Panc1 (cell line): ENCODE results near the gene LIN7C. TPM values are rescaled to one million over a fixed set of nuclear protein-coding genes. Genes with fewer than 3 reads are reported as not detected.

Experiments
- ATAC-seq: fragments of 200-7000 bp; cut with Tn5 transposase; 2 replicates; pipeline ENCODE4 v1.9.1; 2020; ENCODE audit warnings: mild to moderate bottlenecking, moderate library complexity
- BruUV-seq: library from RNA; stranded (reverse); fragments of 400-500 nt; replicated peaks from 2 replicates; lab custom pipeline; 2021; lab: Mats Ljungman, UMichigan
- CTCF ChIA-PET: fragments of 300-600 bp; sonication (Branson Sonifier 250); formaldehyde crosslinking; loops from one replicate; lab custom pipeline; 2022; ENCODE audit warnings: antibody characterized with exemption; lab: Charles Lee
- POLR2A ChIA-PET: fragments of 300-600 bp; sonication (Branson Sonifier 250); formaldehyde crosslinking; loops from one replicate; lab custom pipeline; 2022; ENCODE audit warnings: antibody characterized with exemption; lab: Charles Lee
- DNase-seq: peaks from one replicate; pipeline ENCODE4 v3.0.0-alpha.2; 2010; ENCODE audit warnings: low read depth, low spot score
- H3K27ac ChIP-seq: 2 replicates; pipeline ENCODE4 v1.5.1; 2011; ENCODE audit warnings: mild to moderate bottlenecking, low read length, inconsistent platforms
- H3K27me3 ChIP-seq: fragments of 200-500 bp; sonication (Bioruptor generic); 2 replicates; pipeline ENCODE4 v1.6.0; 2014; ENCODE audit warnings: low read length, inconsistent platforms; ENCODE audit not compliant: control insufficient read depth, insufficient read depth
- H3K36me3 ChIP-seq: fragments of 200-500 bp; sonication (Bioruptor generic); 2 replicates; pipeline ENCODE4 v1.5.1; 2014; ENCODE audit warnings: inconsistent platforms, mild to moderate bottlenecking, low read length, moderate library complexity; ENCODE audit not compliant: control insufficient read depth, insufficient read depth
- H3K4me1 ChIP-seq: 2 replicates; pipeline ENCODE4 v1.5.1; 2011; ENCODE audit warnings: inconsistent platforms, mild to moderate bottlenecking, low read length, moderate library complexity; ENCODE audit not compliant: control insufficient read depth, insufficient read depth
- H3K4me3 ChIP-seq, 2 experiments: 2 replicates each; pipeline ENCODE4 v1.5.1; 2011 to 2012; ENCODE audit warnings: low read depth in 2 of 2, low read length in 2 of 2, mild to moderate bottlenecking in 2 of 2, inconsistent platforms in 1 of 2, moderate library complexity in 1 of 2
- H3K9me3 ChIP-seq: fragments of 200-500 bp; sonication (Bioruptor generic); 2 replicates; pipeline ENCODE4 v1.5.1; 2014; ENCODE audit warnings: low read depth, mild to moderate bottlenecking, inconsistent platforms, low read length, moderate library complexity; ENCODE audit not compliant: control insufficient read depth, insufficient read depth
- CTCF ChIP-seq: fragments of 450-650 bp; IDR thresholded peaks from 2 replicates; pipeline ENCODE4 v1.5.1; 2017; ENCODE audit warnings: mild to moderate bottlenecking
- POLR2AphosphoS5 ChIP-seq: IDR thresholded peaks from 2 replicates; pipeline ENCODE4 v1.6.1; 2012; ENCODE audit warnings: mild to moderate bottlenecking, low read depth, low read length, moderate library complexity
- REST ChIP-seq, 2 experiments: IDR thresholded peaks; 2 replicates each; pipeline ENCODE4 v1.6.1; 2011 to 2012; ENCODE audit warnings: low read depth in 2 of 2, control low read depth in 1 of 2, low read length in 1 of 2, mild to moderate bottlenecking in 1 of 2, moderate library complexity in 1 of 2; ENCODE audit not compliant: insufficient read depth in 1 of 2
- SIN3A ChIP-seq: IDR thresholded peaks from 2 replicates; pipeline ENCODE4 v1.6.1; 2012; ENCODE audit warnings: low read depth, mild to moderate bottlenecking, low read length, moderate library complexity, borderline replicate concordance; ENCODE audit not compliant: insufficient read depth
- TCF7L2 ChIP-seq: IDR thresholded peaks from 2 replicates; pipeline ENCODE4 v1.6.1; 2011; ENCODE audit warnings: mild to moderate bottlenecking, low read depth, low read length, inconsistent platforms
- in situ Hi-C: cut with HindIII; loops from 2 replicates; pipeline ENCODE4 v1.10.0; 2016; ENCODE audit warnings: low sequenced_read_pairs, low pct_unique_long_range_greater_than_20kb
- intact Hi-C: fragments of 100-400 bp; cut with micrococcal nuclease; formaldehyde crosslinking; loops from one replicate; pipeline ENCODE4 v1.10.0; 2022; ENCODE audit not compliant: unreplicated experiment
- total RNA-seq: library from RNA; stranded (reverse); gene quantifications from one replicate; pipeline ENCODE4 v1.2.1, GENCODE V29; 2021; ENCODE audit not compliant: unreplicated experiment

The LIN7C gene
- total RNA-seq, 1 experiment from 2014 or later, result 44.2 TPM

- H3K9me3 ChIP-seq, result no peaks in the 10 kb centered on the region
- H3K36me3 ChIP-seq, result no peaks in the 10 kb centered on the region
- H3K27me3 ChIP-seq, result no peaks in the 10 kb centered on the region
- H3K4me3 ChIP-seq, result no peak overlapping the region
- DNase-seq (no peak), ATAC-seq (0 out of 2 replicates have a peak, but pooled peaks have one; percentile 51)
- peak overlapping the region; percentile 49 for H3K27ac ChIP-seq
- TF ChIP-seq CTCF (no peak), TCF7L2 (no peak), POLR2AphosphoS5 (no peak), REST (IDR thresholded peaks at IDR 0.05; ENCODE audit: insufficient read depth in 1 of 2, low read depth in 2 of 2, low read length in 1 of 2) (no peak), SIN3A (no peak)
- POLR2A ChIA-PET, result no interaction called here
- H3K4me1 ChIP-seq, result peaks cover 48% of the 10 kb centered on the region
- CTCF ChIA-PET, result no interaction called here
- BruUV-seq, result no TSS peak
- in situ Hi-C loops, result no loop called here
- intact Hi-C loops, result no loop called here
These were observed 50.3 kb downstream of the LIN7C start for GRCh38 chr11:27456140-27456794.

- TF ChIP-seq SIN3A, result no peak
- ATAC-seq, result no peak
- Histone ChIP-seq H3K27me3 (no peaks in the 10 kb centered on the region), H3K4me1 (peaks cover 50% of the 10 kb centered on the region), H3K27ac (no peak overlapping the region), H3K36me3 (no peaks in the 10 kb centered on the region), H3K9me3 (no peaks in the 10 kb centered on the region), H3K4me3 (no peak overlapping the region)
- intact Hi-C loops (no loop called here), in situ Hi-C loops (no loop called here)
- no peak for DNase-seq
- BruUV-seq, result no TSS peak
- ChIA-PET CTCF (no interaction called here), POLR2A (no interaction called here)
These were observed 50.9 kb downstream of the LIN7C start for GRCh38 chr11:27455667-27456066.

GRCh38 chr11:27453701-27454100 is 52.9 kb downstream of the LIN7C start:
- ChIA-PET POLR2A (no interaction called here), CTCF (no interaction called here)
- in situ Hi-C loops, result no loop called here

More at GRCh38 chr11:27453701-27454100, 52.9 kb downstream of the LIN7C start:
- intact Hi-C loops, result no loop called here
- Histone ChIP-seq H3K4me1 (peaks cover 41% of the 10 kb centered on the region), H3K27me3 (no peaks in the 10 kb centered on the region), H3K9me3 (no peaks in the 10 kb centered on the region), H3K36me3 (no peaks in the 10 kb centered on the region), H3K4me3 (no peak overlapping the region), H3K27ac (no peak overlapping the region)
- ATAC-seq, result no peak
- DNase-seq, result no peak
- no peak for TF ChIP-seq SIN3A
- TF ChIP-seq REST (IDR thresholded peaks at IDR 0.05; ENCODE audit: insufficient read depth in 1 of 2, low read depth in 2 of 2, low read length in 1 of 2), result no peak
- no peak for TF ChIP-seq TCF7L2
- no peak for TF ChIP-seq CTCF
- no peak for TF ChIP-seq POLR2AphosphoS5
- no TSS peak for BruUV-seq
